ENCODE measurements around the gene NLRX1. TPM values are rescaled to one million over a fixed set of nuclear protein-coding genes. Genes with fewer than 3 reads are reported as not detected.

The NLRX1 gene
- total and polyA plus RNA-seq, 10 of the 15 experiments (the other 5 are each of a cell fraction or from before 2014, with no cell fraction given), result 0.85 to 18.5 (median 10.0) TPM

- Histone ChIP-seq H2AFZ (ENCODE audit: control insufficient read depth, low read depth, low read length) (peak overlapping the region; percentile 67), H3K27me3 (replicated peaks in 1 of 2; ENCODE audit: control insufficient read depth in 2 of 2, insufficient read depth in 2 of 2, low read length in 1 of 2) (no peaks in the 10 kb centered on the region), H3K4me1 (ENCODE audit: control insufficient read depth, insufficient read depth, low read length) (peaks cover 9% of the 10 kb centered on the region), H3K79me2 (ENCODE audit: control insufficient read depth, insufficient read depth, low read length) (peaks cover 52% of the 10 kb centered on the region), H3K36me3 (ENCODE audit: control insufficient read depth in 2 of 2, insufficient read depth in 2 of 2, low read length in 1 of 2) (no peaks in the 10 kb centered on the region), H3K4me3 (peak overlapping the region; percentile 93), H3K4me2 (ENCODE audit: control insufficient read depth, insufficient read depth) (peak overlapping the region; percentile 68), H3K27ac (ENCODE audit: control insufficient read depth, insufficient read depth) (peak overlapping the region; percentile 88), H4K20me1 (ENCODE audit: control insufficient read depth, insufficient read depth) (no peaks in the 10 kb centered on the region; the same call in 1 of the 2 replicates), H3K9me3 (replicated peaks; ENCODE audit: control insufficient read depth, insufficient read depth, low read length) (no peaks in the 10 kb centered on the region; the same call in 2 of the 3 replicates), H3K9ac (ENCODE audit: control insufficient read depth, insufficient read depth, low read length) (peak overlapping the region; percentile 83)
- ATAC-seq, result peak; percentile 53
- in situ Hi-C loops (cut with MboI), result no loop called here
- WGBS (ENCODE audit: insufficient coverage, insufficient replicate concordance, low lambda C conversion rate, missing lambda C conversion rate), result 0% methylated on average over 16 of the region's 41 CpGs
- FAIRE-seq, result no peak
- intact Hi-C loops (cut with micrococcal nuclease; ENCODE audit: unreplicated experiment), result loop anchor here (1.0 to 5.0 kb wide), 3 partner anchors 54 to 116 kb away; no protein-coding TSS in a partner anchor
- POLR2A ChIA-PET, result interaction anchor here (0.5 to 2.4 kb wide), 12 partner anchors 53 to 414 kb away, joined by 3 to 20 read pairs (median 6); partner anchors contain the start of genes HMBS and VPS11
- RAD21 ChIA-PET (ENCODE audit: unreplicated experiment), result interaction anchor here (0.9 to 3.6 kb wide), 13 partner anchors 10 to 139 kb away, joined by 3 to 44 read pairs (median 3); partner anchors contain the start of genes HMBS and VPS11
- CTCF ChIA-PET, result interaction anchor here (0.5 to 4.5 kb wide), 28 partner anchors 9 to 190 kb away, joined by 3 to 63 read pairs (median 5); partner anchors contain the start of genes DPAGT1, HMBS, MCAM and NLRX1
- SMC1A ChIA-PET (ENCODE audit: uncharacterized antibody, unreplicated experiment), result interaction anchor here (0.6 to 4.0 kb wide), 9 partner anchors 10 to 116 kb away, joined by 3 to 42 read pairs (median 3); no protein-coding TSS in a partner anchor
- TSS peak; percentile 81 for BruUV-seq (replicated peaks)
- no peak for DNase-seq (ENCODE audit: low read depth, low spot score)
- TF ChIP-seq YY1 (IDR thresholded peaks at IDR 0.05; ENCODE audit: low read depth, low read length) (peak; percentile 9; the same call in 1 of the 2 replicates), PRDM15 (CRISPR knock-in tag; IDR thresholded peaks at IDR 0.05) (no peak), EGR1 (IDR thresholded peaks at IDR 0.05; ENCODE audit: borderline replicate concordance in 1 of 2, low read depth in 2 of 2, low read length in 2 of 2) (peak in 1 of 2 experiments; percentile 95; a peak in 2 of 3 replicates), ZZZ3 (IDR thresholded peaks at IDR 0.05; ENCODE audit: control insufficient read depth, insufficient read length, low read depth) (no peak), NKRF (conservative IDR thresholded peaks at IDR 0.05) (no peak), ZNF217 (IDR thresholded peaks at IDR 0.05) (0 out of 2 replicates have a peak, but pooled peaks have one; percentile 5), CUX1 (IDR thresholded peaks at IDR 0.05; ENCODE audit: insufficient replicate concordance, low read depth, low read length) (no peak), MYC (IDR thresholded peaks at IDR 0.05; ENCODE audit: insufficient read depth, insufficient read length, insufficient replicate concordance, low read length, severe bottlenecking) (no peak), ZNF24 (IDR thresholded peaks at IDR 0.05) (no peak)
Measured at GRCh38 chr11:119206511-119207414, 38.2 kb downstream of the NLRX1 start.

All from GM12878 (cell line).